GM21717 (cell line): ENCODE measurements around the gene SH3GL3.

Source experiments
- ATAC-seq: cut with Tn5 transposase; IDR thresholded peaks from one replicate; pipeline ENCODE4 v1.9.1; 2021; ENCODE audit warnings: mild to moderate bottlenecking, moderate library complexity; ENCODE audit not compliant: unreplicated experiment

SH3GL3 gene

DNA sequence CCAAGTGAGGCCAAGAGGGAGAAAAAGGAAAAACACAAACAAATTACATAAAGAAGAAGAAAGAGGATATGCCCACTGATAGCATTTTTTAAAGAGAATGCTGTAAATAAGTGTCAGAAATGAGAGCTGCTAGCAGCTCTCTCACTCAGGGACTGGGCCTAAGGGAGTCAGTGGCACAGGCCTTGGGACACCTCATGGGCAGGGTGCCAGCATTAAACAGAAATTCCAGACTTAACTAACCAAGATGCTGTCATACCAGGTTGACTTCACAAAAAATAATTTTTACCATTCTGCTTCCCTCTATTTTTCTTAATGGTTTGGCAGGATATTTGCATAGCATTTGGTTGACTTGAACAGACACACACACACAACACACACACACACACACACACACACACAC lies 114.5 kb downstream of the SH3GL3 start:
- no peak for ATAC-seq

- ATAC-seq, result no peak
These were observed 118.0 kb downstream of the SH3GL3 start for GRCh38 chr15:83565138-83565537.

DNA sequence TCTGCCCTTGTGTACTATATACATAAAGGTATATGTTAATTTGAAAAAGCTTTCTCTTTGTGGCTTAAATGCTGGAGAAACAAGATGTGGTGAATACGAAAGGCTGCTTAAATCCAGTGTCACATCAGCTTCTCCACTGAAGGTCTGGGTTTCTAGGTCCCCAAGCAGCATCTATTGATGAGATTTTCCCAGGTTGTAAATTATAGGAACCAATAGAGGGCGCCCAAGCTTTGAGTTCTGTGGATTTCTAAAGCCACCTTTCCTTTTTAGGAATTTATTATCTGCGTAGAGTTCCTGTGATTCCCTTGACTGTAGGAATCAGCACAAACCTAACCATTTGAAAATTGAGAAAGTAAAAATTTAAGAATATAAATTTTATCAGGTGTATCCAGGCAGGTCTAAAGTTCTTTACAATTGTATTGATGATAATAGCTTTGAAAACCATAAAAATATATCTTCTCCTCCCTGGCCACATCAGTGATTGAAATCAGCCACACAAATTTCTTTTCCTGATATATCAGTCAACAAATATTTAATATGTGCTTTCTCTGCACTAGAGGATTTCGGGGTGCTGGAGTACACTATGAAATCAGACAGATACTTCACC lies 118.5 kb downstream of the SH3GL3 start:
- ATAC-seq, result no peak

DNA sequence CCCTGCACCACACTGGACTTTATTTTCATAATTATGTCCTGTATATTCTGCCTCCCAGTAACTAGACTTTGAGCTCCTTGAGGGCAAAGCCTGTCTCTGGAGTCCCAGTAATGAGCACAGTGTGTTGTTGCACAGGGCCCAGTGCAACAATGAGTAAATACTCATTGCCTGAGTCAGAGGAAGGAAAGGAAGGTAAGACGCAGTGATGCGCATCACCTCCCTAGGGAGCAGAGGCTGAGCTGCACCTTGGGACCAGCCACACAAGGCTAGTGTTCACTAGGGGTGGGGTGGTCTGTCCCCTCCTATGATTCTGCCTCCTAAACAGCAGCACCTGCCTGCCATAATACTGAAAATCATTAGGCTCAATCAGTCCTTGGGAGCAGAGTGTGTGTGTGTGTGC lies 120.2 kb downstream of the SH3GL3 start:
- ATAC-seq, result no peak

- ATAC-seq, result no peak
These were observed 122.2 kb downstream of the SH3GL3 start for GRCh38 chr15:83569341-83569740.

DNA sequence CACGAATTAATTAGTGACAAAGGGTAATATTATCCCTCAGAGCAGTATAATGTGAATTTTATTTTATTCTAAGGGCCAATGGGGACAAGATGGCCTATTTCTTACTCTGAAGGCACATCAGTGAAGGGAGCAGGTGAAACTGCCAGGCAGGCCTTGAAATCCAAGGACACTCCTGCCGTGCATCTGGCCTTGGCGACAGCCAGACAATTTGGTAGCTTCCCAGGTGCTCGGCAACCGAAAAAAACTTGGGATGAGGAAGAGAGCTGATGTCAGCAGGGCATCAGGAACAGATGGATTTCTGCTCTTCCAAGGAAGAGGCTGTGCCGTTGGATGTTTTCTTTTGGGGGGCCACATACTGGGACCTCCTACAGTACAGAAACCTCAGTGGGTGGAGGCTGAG lies 123.6 kb downstream of the SH3GL3 start:
- no peak for ATAC-seq

DNA sequence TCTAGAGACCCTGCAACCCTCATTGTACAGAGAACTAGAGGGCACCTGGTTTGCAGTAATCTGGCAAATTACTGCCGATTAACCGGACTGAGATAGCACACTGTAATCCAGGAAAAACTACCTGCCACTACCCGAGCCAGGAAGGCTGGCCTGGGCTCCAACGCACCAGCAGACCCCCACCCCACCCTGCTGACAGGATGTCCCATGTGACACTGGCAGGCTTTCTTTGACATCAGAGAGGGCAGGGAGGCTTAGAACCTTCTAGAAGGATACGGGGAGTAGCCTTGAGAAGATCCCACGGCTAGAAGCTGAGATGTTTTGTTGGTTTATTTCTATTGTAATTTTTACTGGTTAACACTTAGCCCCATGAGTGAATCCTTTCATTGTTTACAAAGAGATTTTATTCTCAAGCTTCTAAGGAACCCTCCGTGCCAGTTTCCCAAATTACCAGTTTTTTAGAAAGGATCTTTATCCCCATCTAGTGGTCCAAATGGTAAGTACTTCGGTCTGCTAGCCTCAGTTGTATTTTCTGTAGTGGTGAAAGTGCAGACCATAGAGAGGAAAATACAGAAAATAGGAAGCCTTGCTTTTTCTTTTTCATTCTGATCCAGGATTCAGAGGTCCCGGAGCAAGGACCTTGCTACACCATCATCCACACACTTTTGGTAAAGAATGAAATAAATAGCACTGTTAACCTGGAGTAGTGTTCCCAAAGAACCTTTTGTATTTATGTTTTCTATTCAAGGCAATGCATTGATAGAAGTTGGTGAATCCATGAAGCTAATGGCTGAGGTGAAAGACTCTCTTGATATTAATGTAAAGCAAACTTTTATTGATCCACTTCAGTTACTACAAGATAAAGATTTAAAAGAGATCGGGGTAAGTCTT lies 124.9 kb downstream of the SH3GL3 start:
- ATAC-seq, result no peak

- ATAC-seq, result no peak
These were observed 127.2 kb downstream of the SH3GL3 start for GRCh38 chr15:83574345-83574744.

GRCh38 chr15:83578691-83579090 lies 131.6 kb downstream of the SH3GL3 start:
- no peak for ATAC-seq

- no peak for ATAC-seq
These were observed 134.2 kb downstream of the SH3GL3 start for GRCh38 chr15:83581381-83581780.

DNA sequence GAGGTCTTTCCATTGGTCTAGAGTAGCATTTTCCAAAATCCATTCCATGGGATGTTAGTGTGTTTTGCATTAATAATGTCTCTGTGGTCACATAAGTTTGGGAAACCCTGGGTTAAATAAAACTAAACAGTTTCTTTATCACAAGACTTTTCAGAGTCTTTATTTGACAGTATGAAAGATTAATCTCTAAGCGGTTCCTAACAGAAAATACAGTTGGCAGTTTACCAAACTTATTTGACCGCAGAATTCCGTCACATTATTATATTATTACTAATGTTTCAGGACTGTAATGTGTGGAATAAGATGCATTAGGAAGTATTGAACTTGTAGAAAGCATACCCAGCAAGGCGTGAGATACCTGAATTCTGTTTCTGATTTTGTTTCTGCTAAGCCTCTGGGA lies 135.2 kb downstream of the SH3GL3 start:
- no peak for ATAC-seq

GRCh38 chr15:83585601-83586335 lies 138.6 kb downstream of the SH3GL3 start:
- ATAC-seq, result no peak

GRCh38 chr15:83587091-83587490 lies 139.9 kb downstream of the SH3GL3 start:
- no peak for ATAC-seq

DNA sequence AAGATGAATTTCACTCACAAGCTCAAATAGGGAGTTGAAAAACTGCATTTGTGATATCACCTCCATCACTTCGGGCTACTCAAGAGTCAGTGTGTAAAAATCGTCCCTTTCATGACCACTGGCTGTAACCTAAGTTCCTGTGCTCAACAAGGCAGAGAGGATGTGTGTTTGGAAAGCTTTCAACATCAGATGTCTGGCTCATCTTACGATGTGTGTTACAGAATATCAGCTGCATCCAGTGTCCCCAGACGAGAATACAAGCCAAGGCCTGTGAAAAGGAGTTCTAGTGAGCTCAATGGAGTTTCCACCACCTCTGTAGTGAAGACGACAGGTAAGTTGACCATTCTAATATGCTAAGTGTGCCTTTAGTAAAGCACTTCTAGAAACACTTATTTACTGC lies 141.3 kb downstream of the SH3GL3 start:
- no peak for ATAC-seq

- no peak for ATAC-seq
These were observed 145.4 kb downstream of the SH3GL3 start for GRCh38 chr15:83592370-83593040.

DNA sequence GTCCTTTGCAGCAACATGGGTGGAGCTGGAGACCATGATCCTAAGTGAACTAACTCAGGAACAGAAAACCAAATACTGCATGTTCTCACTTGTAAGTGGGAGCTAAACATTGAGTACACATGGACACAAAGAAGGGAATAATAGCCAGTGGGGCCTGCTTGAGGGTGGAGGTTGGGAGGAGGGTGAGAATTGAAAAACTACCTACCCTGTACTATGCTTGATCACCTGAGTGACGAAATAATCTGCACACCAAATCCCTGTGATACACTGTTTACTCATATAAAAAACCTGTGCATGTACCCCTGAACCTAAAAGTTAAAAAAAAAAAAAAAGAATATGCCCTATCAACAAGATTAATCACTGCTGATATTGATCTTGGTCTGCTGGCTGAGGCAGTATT lies 148.1 kb downstream of the SH3GL3 start:
- no peak for ATAC-seq

GRCh38 chr15:83598031-83598430 lies 150.9 kb downstream of the SH3GL3 start:
- ATAC-seq, result no peak

DNA sequence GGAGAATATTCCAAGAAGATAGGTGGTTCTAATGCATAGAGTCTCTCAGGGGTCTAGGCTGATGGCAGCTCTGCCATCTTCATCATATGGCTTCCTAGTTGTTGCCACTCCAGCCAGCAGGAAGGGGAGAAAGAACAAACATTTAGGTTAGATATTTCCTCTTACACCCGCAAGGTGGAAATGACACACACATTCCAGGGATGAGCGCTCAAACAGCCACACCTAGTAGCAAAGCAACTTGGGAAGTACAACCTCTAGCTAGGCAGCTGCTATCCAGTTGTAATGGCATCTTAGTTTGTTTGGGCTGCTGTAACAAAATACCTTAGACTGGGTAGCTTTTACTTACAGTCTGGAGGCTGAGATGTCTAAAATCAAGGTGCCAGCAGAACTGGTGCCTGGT lies 154.9 kb downstream of the SH3GL3 start:
- ATAC-seq, result no peak

DNA sequence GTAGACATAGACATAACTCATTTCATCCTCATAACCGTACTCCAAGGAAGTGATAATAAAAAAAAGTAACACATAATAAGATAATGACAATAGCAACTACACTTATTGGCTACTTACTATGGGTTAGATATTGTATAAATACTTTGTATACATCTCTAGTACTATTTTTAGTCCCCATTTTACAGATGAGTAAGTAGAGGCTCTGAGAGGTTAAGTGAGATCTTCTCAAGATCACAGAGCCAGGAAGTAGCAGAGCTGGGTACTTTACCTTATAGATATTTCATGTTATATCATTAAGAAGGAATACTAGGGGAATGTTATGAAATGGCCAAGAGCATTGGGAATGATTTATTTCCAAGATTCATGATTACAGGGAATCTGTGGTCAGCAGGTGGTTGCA lies 157.4 kb downstream of the SH3GL3 start:
- ATAC-seq, result no peak

GRCh38 chr15:83605111-83605945 lies 158.2 kb downstream of the SH3GL3 start:
- ATAC-seq, result no peak
